Measurements from ENCODE around the gene SNRNP35. TPM values are rescaled to one million over a fixed set of nuclear protein-coding genes. Genes with fewer than 3 reads are reported as not detected.

SNRNP35 gene
- 12.2 and 16.6 TPM in 2 replicates for total RNA-seq

GRCh38 chr12:123457980-123458779 lies at the start of gene SNRNP35:
Gene SNRNP35, plus strand, starts transcription at chr12:123458139. Its CDS starts 7,402 bp downstream, at chr12:123465541.

DNA sequence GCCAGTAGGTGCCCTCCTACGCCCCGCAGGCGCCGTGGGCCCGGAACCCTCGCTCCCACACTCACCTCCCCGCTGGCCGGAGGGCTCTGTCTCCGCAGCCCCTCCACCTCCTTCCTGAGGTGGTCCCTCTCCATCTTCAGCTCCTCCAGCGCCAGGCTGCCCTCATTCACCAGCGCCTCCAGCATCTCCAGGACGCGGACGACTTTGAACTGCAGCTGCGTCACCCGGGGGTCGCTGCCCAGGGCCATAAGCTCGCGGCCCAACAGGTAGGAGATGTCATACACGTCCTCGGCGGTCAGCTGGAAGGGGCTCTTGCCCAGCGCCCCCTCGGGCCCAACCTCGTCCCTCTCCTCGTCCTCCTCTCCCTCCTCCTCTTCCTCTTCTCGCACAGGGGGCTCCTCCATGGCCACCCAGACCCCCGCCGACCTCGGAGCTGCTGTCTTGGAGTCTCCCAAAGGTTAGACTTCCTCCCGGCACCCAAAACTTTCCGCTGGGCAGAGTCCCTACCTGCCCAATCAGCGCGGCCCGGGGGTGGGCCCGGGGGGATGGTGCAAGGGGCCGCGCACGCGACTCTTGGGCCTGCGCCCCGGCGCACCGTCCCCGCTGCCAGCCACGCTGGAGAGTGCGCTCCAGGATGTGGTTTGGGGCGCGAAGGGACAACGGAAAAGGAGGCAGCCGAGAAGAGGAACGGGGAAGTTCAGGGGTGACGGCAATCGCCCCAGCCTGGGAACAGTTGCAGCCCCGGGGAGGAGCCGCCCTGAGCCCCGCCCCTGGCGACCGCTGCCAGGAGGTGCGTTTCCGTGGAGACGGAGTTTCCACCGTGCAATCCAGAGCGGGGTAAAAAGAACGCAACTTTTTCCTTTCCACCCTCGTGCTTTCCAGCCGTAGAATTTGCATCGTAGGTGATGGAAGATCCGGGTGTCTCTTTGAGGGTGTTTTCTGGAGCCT lies 21.6 kb upstream of the SNRNP35 start, which contains the start of gene RILPL2:
Gene RILPL2, minus strand, starts transcription at position 668 of the 948 bp plus-strand sequence. Its CDS starts 264 bp downstream, at position 404.

Other genes starting within 250 kb of the SNRNP35 start
- 21.7 and 29.6 TPM in 2 replicates for gene MPHOSPH9, start 225.0 kb upstream of the SNRNP35 start, total RNA-seq
- 8.3 and 8.4 TPM in 2 replicates for gene MTRFR, start 224.7 kb upstream of the SNRNP35 start, total RNA-seq
- gene CDK2AP1, start 186.3 kb upstream of the SNRNP35 start, total RNA-seq, result 160 and 161 TPM in 2 replicates
- 33.0 and 34.3 TPM in 2 replicates for gene SBNO1, start 93.3 kb upstream of the SNRNP35 start, total RNA-seq
- gene KMT5A, start 74.0 kb upstream of the SNRNP35 start, total RNA-seq, result 40.9 and 49.0 TPM in 2 replicates
- gene RILPL2, start 21.5 kb upstream of the SNRNP35 start, total RNA-seq, result 4.6 and 7.9 TPM in 2 replicates
- 10.8 and 17.1 TPM in 2 replicates for gene RILPL1, start 75.6 kb downstream of the SNRNP35 start, total RNA-seq
- gene TMED2, start 126.4 kb downstream of the SNRNP35 start, total RNA-seq, result 332 and 461 TPM in 2 replicates
- gene DDX55, start 144.0 kb downstream of the SNRNP35 start, total RNA-seq, result 12.3 and 17.1 TPM in 2 replicates
- 26.4 and 32.7 TPM in 2 replicates for gene EIF2B1, start 175.5 kb downstream of the SNRNP35 start, total RNA-seq
- 29.8 and 35.6 TPM in 2 replicates for gene GTF2H3, start 175.7 kb downstream of the SNRNP35 start, total RNA-seq
- 9.2 and 12.9 TPM in 2 replicates for gene TCTN2, start 213.0 kb downstream of the SNRNP35 start, total RNA-seq

All from smooth muscle cell of the pulmonary artery (primary cell).